Vagina (tissue), 2 donors: Measurements from ENCODE around the gene PTPRCAP. TPM values are rescaled to one million over a fixed set of nuclear protein-coding genes. Genes with fewer than 3 reads are reported as not detected.
"Not testable (repeated sequence)": the region's sequence is repeated elsewhere in the genome, so short reads cannot be mapped to it uniquely, and the experiment has no call there.

Source experiments
- DNase-seq, 2 donors: peaks; one replicate each; pipeline ENCODE4 v3.0.0-alpha.2; 2017; ENCODE audit errors: extremely low spot score in 2 of 2
- H3K27ac ChIP-seq: fragments of 200-600 bp; sonication (generic); one replicate; pipeline ENCODE4 v1.5.1; 2019
- H3K27me3 ChIP-seq: fragments of 200-600 bp; sonication (generic); one replicate; pipeline ENCODE4 v1.5.1; 2019
- H3K36me3 ChIP-seq, 2 donors: fragments of 200-600 bp; sonication (generic); one replicate each; pipeline ENCODE4 v1.5.1; 2017 to 2019
- H3K4me1 ChIP-seq: fragments of 200-600 bp; sonication (generic); one replicate; pipeline ENCODE4 v1.5.1; 2019
- H3K4me3 ChIP-seq, 2 donors: fragments of 200-600 bp; sonication (generic); 1 replicate in 1 of 2; 2 replicates in 1 of 2; pipeline ENCODE4 v1.5.1; 2016 to 2019
- H3K9me3 ChIP-seq: fragments of 200-600 bp; sonication (generic); one replicate; pipeline ENCODE4 v1.5.1; 2019
- POLR2A ChIP-seq, 2 donors: fragments of 450-650 bp; IDR thresholded peaks; one replicate each; pipeline ENCODE4 v1.6.1; 2017; ENCODE audit warnings: antibody characterized with exemption in 2 of 2, mild to moderate bottlenecking in 2 of 2, moderate library complexity in 2 of 2
- POLR2AphosphoS5 ChIP-seq, 2 donors: sonication (generic); formaldehyde crosslinking; IDR thresholded peaks; one replicate each; pipeline ENCODE4 v1.9.0; 2017; ENCODE audit warnings: antibody characterized with exemption in 2 of 2, mild to moderate bottlenecking in 2 of 2, low read depth in 1 of 2; ENCODE audit not compliant: insufficient read depth in 1 of 2
- intact Hi-C: fragments of 100-400 bp; cut with DNase I; formaldehyde crosslinking; loops from one replicate; pipeline ENCODE4 v1.15.1; 2023
- total RNA-seq: library from RNA; depleted of rRNA; stranded (reverse); fragments of >200 nt; gene quantifications from one replicate; pipeline ENCODE4 v1.2.3, GENCODE V29; 2016
- TF ChIP-seq, protein P1 (sequence below), 3 experiments: fragments of 450-650 bp in 2 of 3; fragments of 200-600 bp in 1 of 3; sonication (generic) in 1 of 3; IDR thresholded peaks; one replicate each; pipeline ENCODE4 v1.5.1; 2017 to 2019; ENCODE audit warnings: antibody characterized with exemption in 3 of 3, mild to moderate bottlenecking in 2 of 3, moderate library complexity in 2 of 3

Gene PTPRCAP
- total RNA-seq, 1 donor from 2014 or later: 18.2 TPM

DNA sequence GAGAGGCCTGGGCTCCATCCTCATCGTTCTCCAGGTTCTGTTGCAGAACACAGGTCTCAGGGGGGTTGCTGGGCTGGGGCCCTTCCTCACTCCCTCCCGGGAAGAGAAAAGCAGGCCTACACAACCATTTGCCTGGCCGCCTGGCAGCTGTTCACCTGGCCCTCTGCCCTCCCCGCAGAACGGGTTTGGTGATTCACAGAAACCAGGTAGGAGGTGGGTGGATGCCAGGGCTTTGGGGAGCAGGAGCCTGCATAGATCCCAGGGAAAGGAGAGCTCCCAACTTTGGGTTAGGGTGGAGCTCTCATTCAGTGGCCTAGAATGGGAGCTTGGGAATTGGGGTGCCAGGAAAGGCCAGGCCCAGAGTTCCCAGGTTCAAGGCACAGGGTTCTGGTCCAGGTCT lies 30.6 kb upstream of the PTPRCAP start:
- Histone ChIP-seq H3K9me3 (no peaks in the 10 kb centered on the region), H3K4me3 (peak overlapping the region; percentile 67 to 87), H3K4me1 (peaks cover 55% of the 10 kb centered on the region), H3K36me3 (no peaks in the 10 kb centered on the region), H3K27me3 (no peaks in the 10 kb centered on the region), H3K27ac (peak overlapping the region; percentile 78)
- DNase-seq: no peak
- peak; percentile 22 to 71 for TF ChIP-seq POLR2AphosphoS5 (IDR thresholded peaks at IDR 0.05; ENCODE audit: insufficient read depth in 1 of 2, low read depth in 1 of 2)
- TF ChIP-seq, protein P1, sequence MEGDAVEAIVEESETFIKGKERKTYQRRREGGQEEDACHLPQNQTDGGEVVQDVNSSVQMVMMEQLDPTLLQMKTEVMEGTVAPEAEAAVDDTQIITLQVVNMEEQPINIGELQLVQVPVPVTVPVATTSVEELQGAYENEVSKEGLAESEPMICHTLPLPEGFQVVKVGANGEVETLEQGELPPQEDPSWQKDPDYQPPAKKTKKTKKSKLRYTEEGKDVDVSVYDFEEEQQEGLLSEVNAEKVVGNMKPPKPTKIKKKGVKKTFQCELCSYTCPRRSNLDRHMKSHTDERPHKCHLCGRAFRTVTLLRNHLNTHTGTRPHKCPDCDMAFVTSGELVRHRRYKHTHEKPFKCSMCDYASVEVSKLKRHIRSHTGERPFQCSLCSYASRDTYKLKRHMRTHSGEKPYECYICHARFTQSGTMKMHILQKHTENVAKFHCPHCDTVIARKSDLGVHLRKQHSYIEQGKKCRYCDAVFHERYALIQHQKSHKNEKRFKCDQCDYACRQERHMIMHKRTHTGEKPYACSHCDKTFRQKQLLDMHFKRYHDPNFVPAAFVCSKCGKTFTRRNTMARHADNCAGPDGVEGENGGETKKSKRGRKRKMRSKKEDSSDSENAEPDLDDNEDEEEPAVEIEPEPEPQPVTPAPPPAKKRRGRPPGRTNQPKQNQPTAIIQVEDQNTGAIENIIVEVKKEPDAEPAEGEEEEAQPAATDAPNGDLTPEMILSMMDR (IDR thresholded peaks at IDR 0.05): no peak
- peak in 1 of 2 donors; percentile 13 for TF ChIP-seq POLR2A (IDR thresholded peaks at IDR 0.05)
- intact Hi-C loops: loop anchor here (5.0 to 10.0 kb wide), 2 partner anchors 46 to 63 kb away; partner anchors contain the start of genes PPP1CA and TBC1D10C

DNA sequence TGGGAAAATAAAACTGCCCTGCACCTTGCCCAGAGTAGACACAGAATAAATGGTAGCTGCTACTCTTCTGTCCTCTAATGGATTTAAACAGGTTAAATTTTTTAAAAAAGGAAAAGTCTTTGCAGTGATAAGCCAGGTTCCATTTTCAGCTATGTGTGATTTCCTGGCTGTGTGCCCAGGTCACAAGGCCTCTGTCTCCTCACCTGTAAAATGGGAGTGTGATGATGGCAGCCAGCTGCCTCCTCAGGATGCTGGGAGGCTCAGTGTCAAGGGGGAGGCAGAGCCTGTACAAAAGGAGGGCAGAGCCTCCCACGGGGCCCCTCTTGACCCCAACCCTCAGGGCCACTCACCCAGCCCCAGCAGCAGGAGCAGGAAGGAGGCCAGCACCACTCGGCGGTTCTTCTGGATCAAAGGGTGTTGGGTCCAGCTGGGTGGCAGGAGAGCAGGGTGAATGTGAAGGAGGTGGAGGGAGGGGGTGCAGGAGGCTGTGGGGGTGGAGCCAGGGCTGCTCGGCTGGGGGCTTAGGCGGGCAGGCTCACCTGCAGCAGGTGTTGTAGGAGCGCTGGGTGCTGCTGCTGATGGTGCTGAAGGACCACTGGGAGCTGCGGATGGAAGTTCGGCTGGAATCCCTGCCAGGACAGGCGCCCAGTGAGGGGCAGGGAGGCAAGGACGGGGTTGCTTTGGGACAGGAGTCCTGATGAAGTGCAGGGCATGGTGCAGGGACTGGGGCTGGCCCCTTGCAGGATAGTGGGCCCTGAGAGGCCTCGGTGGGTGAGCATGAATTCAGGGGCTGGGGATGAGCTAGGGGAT lies 29.7 kb upstream of the PTPRCAP start:
- Histone ChIP-seq H3K4me3 (peak overlapping the region; percentile 67 to 87), H3K36me3 (no peaks in the 10 kb centered on the region), H3K27me3 (no peaks in the 10 kb centered on the region), H3K27ac (no peak overlapping the region), H3K4me1 (peaks cover 55% of the 10 kb centered on the region), H3K9me3 (no peaks in the 10 kb centered on the region)
- intact Hi-C loops: loop anchor here (5.0 to 10.0 kb wide), 2 partner anchors 45 to 62 kb away; partner anchors contain the start of genes PPP1CA and TBC1D10C
- DNase-seq: no peak
- TF ChIP-seq, protein P1 (IDR thresholded peaks at IDR 0.05): no peak
- no peak for TF ChIP-seq POLR2AphosphoS5 (IDR thresholded peaks at IDR 0.05; ENCODE audit: insufficient read depth in 1 of 2, low read depth in 1 of 2)
- no peak for TF ChIP-seq POLR2A (IDR thresholded peaks at IDR 0.05)

DNA sequence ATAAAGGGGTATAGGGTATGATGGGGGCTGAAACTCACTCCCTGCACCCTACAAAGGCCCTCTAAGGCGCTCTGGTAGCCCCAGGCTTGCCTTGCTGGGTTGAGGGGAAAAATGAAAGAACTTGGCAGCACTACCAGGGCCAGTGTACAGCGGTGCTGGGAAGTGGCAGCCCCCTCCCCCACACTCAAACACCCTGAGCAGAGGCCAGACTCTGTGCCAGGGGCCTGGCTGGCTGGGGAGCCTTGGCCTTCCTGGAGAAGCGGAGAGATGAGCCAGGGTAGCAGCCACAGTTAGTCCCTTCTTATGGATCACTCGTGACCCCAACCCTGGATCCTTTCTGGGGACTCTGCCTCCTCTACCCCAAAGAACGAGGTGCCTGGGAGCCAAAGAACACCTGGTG lies 28.9 kb upstream of the PTPRCAP start:
- no peak overlapping the region for H3K4me3 ChIP-seq
- no peak for DNase-seq
- no peak for TF ChIP-seq POLR2AphosphoS5 (IDR thresholded peaks at IDR 0.05; ENCODE audit: insufficient read depth in 1 of 2, low read depth in 1 of 2)
- TF ChIP-seq POLR2A (IDR thresholded peaks at IDR 0.05): no peak
- TF ChIP-seq, protein P1 (IDR thresholded peaks at IDR 0.05): no peak
- peak overlapping the region; percentile 37 for H3K27ac ChIP-seq
- no peaks in the 10 kb centered on the region for H3K9me3 ChIP-seq
- H3K4me1 ChIP-seq: peaks cover 55% of the 10 kb centered on the region
- intact Hi-C loops: loop anchor here (5.0 to 10.0 kb wide), 2 partner anchors 44 to 62 kb away; partner anchors contain the start of genes PPP1CA and TBC1D10C
- H3K36me3 ChIP-seq: no peaks in the 10 kb centered on the region
- H3K27me3 ChIP-seq: no peaks in the 10 kb centered on the region

DNA sequence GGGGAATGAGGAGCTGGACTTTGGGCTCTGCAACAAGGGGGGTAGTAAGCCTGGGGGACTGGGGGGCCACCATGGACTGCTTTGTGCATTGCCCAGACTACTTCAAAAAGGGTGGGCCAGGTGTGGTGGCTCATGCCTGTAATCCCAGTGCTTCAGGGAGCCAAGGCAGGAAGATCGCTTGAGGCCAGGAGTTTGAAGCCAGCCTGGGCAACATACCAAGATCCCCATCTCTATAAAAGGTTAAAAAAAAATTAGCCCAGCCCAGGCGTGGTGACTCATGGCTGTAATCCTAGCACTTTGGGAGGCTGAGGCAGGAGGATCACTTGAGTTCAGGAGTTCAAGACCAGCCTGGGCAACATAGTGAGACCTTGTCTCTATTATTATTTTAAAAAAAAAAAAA lies 28.0 kb upstream of the PTPRCAP start:
- Histone ChIP-seq H3K4me1 (peaks cover 55% of the 10 kb centered on the region), H3K27ac (peak overlapping the region; percentile 87)
- not testable (repeated sequence) for H3K27me3 ChIP-seq, H3K4me3 ChIP-seq, DNase-seq, H3K36me3 ChIP-seq, H3K9me3 ChIP-seq
- intact Hi-C loops: loop anchor here (5.0 to 10.0 kb wide), 2 partner anchors 43 to 61 kb away; partner anchors contain the start of genes PPP1CA and TBC1D10C

DNA sequence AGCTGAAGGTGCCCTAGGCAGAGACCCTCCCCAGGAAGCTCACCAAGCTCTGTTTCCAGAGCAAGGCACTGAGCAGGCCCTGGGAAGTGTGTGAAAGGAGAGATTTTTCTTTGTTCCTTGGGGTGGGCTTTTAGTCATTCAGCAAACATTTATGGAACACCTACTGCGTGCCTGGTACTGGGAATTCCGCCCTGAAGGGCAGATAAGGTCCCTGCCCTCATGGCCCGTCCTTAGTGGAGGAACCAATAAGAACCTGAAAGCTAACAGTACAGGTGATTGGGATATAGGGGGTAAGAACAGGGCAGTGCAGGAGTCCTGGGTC lies 27.7 kb upstream of the PTPRCAP start:
- H3K27me3 ChIP-seq: no peaks in the 10 kb centered on the region
- no peaks in the 10 kb centered on the region for H3K9me3 ChIP-seq
- H3K27ac ChIP-seq: peak overlapping the region; percentile 87
- H3K4me3 ChIP-seq: peak overlapping the region; percentile 48 to 49
- no peak for TF ChIP-seq POLR2A (IDR thresholded peaks at IDR 0.05)
- TF ChIP-seq, protein P1 (IDR thresholded peaks at IDR 0.05): no peak
- no peak for TF ChIP-seq POLR2AphosphoS5 (IDR thresholded peaks at IDR 0.05; ENCODE audit: insufficient read depth in 1 of 2, low read depth in 1 of 2)
- no peaks in the 10 kb centered on the region for H3K36me3 ChIP-seq
- no peak for DNase-seq
- intact Hi-C loops: loop anchor here (5.0 to 10.0 kb wide), 2 partner anchors 43 to 60 kb away; partner anchors contain the start of genes PPP1CA and TBC1D10C
- peaks cover 55% of the 10 kb centered on the region for H3K4me1 ChIP-seq
